Measurements from ENCODE around the gene NOVA2.

Gene NOVA2

GRCh38 chr19:45953676-45954075, 20.0 kb downstream of the NOVA2 start:
- FAIRE-seq: no peak
- no peak for DNase-seq (ENCODE audit: insufficient read length, low spot score)
- TF ChIP-seq, protein P1, sequence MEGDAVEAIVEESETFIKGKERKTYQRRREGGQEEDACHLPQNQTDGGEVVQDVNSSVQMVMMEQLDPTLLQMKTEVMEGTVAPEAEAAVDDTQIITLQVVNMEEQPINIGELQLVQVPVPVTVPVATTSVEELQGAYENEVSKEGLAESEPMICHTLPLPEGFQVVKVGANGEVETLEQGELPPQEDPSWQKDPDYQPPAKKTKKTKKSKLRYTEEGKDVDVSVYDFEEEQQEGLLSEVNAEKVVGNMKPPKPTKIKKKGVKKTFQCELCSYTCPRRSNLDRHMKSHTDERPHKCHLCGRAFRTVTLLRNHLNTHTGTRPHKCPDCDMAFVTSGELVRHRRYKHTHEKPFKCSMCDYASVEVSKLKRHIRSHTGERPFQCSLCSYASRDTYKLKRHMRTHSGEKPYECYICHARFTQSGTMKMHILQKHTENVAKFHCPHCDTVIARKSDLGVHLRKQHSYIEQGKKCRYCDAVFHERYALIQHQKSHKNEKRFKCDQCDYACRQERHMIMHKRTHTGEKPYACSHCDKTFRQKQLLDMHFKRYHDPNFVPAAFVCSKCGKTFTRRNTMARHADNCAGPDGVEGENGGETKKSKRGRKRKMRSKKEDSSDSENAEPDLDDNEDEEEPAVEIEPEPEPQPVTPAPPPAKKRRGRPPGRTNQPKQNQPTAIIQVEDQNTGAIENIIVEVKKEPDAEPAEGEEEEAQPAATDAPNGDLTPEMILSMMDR (IDR thresholded peaks at IDR 0.05; ENCODE audit: insufficient read depth, missing control alignments): no peak

GRCh38 chr19:45952686-45953505, 20.8 kb downstream of the NOVA2 start:
- no peak for FAIRE-seq
- DNase-seq (ENCODE audit: insufficient read length, low spot score): no peak

DNA sequence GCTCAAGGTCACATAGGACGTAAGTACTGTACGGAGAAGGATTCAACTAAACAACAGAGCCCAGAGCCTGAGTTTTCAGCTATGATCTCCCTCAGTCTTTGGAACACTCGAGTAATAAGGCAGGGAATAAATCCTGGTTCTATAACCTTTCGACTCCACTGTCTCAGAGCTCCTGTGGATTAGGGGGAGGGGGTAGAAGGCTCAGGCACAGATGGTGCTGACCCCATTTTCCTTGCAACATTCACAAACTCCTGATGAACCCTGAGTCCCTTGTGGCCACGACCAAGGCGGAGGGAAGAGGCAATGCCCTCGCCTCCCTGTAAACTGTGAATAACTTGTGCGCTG, 21.4 kb downstream of the NOVA2 start:
- DNase-seq (ENCODE audit: insufficient read length, low spot score): no peak

More at GRCh38 chr19:45952686-45953505, 20.8 kb downstream of the NOVA2 start:
- TF ChIP-seq, protein P1 (IDR thresholded peaks at IDR 0.05; ENCODE audit: insufficient read depth, missing control alignments): no peak

DNA sequence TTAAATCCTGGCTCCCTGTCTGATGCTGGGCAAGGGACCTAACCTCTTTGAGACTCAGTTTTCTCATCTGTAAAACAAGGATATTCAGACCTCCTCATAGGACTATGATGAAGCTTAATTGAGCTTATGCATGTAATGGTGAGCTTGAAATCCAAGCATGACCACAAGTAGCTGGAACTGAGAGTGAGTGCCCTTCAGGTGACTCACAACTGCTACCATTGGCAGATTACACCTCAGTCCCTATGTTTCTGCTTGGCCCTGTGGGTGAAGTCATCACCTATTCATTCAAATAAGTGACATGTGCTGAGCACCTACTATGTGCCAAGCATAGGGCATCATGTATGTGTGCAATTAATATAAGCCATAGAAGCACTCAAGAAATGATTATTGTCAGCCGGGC, 25.7 kb downstream of the NOVA2 start:
- DNase-seq (ENCODE audit: insufficient read length, low spot score) (no peak), FAIRE-seq (no peak)
- TF ChIP-seq, protein P1 (IDR thresholded peaks at IDR 0.05; ENCODE audit: insufficient read depth, missing control alignments): no peak

More for the DNA sequence above, 21.4 kb downstream of the NOVA2 start:
- FAIRE-seq: no peak
- TF ChIP-seq, protein P1 (IDR thresholded peaks at IDR 0.05; ENCODE audit: insufficient read depth, missing control alignments): no peak

DNA sequence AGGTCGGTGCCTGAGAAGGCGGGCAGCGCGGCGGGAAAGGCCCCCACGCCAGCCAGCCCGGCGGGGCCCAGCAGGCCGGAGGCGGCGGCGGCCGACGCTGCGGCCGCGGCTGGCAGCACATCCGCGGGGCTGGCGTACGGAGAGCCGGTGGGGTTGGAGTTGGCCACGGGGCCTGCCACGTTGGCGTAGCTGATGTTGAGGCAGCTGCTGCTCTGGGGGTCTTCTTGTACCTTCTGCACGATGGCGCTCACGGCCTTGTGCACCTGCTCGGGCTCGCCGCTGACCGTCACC, 33.2 kb downstream of the NOVA2 start:
- FAIRE-seq (no peak), DNase-seq (ENCODE audit: insufficient read length, low spot score) (no peak)
- TF ChIP-seq, protein P1 (IDR thresholded peaks at IDR 0.05; ENCODE audit: insufficient read depth, missing control alignments): no peak

GRCh38 chr19:45939792-45940514, 33.7 kb downstream of the NOVA2 start:
- FAIRE-seq (no peak), DNase-seq (ENCODE audit: insufficient read length, low spot score) (no peak)
- TF ChIP-seq, protein P1 (IDR thresholded peaks at IDR 0.05; ENCODE audit: insufficient read depth, missing control alignments): no peak

All from D721Med (cell line).